Subcutaneous abdominal adipose tissue (tissue), 5 donors: ENCODE data around the gene RBKS.
A peak's percentile ranks its signal among the peaks of the same experiment; 100 is the strongest.
"Not testable (repeated sequence)": the region's sequence is repeated elsewhere in the genome, so short reads cannot be mapped to it uniquely, and the experiment has no call there.

Experiments
- H3K27ac ChIP-seq: one replicate; pipeline ENCODE4 v1.7.0; 2013; ENCODE audit warnings: low read depth, mild to moderate bottlenecking, inconsistent platforms, low read length, moderate library complexity
- H3K27me3 ChIP-seq, 5 donors: one replicate each; pipeline ENCODE4 v1.7.0; 2013; ENCODE audit warnings: low read length in 5 of 5, inconsistent platforms in 1 of 5; ENCODE audit not compliant: control insufficient read depth in 5 of 5, insufficient read depth in 4 of 5
- H3K36me3 ChIP-seq, 5 donors: one replicate each; pipeline ENCODE4 v1.7.0; 2013; ENCODE audit warnings: low read length in 5 of 5; ENCODE audit not compliant: control insufficient read depth in 5 of 5, insufficient read depth in 5 of 5
- H3K4me1 ChIP-seq, 5 donors: one replicate each; pipeline ENCODE4 v1.7.0; 2013; ENCODE audit warnings: low read length in 5 of 5, mild to moderate bottlenecking in 3 of 5, moderate library complexity in 1 of 5; ENCODE audit not compliant: control insufficient read depth in 5 of 5, insufficient read depth in 5 of 5
- H3K4me3 ChIP-seq, 5 donors: one replicate each; pipeline ENCODE4 v1.7.0; 2013; ENCODE audit warnings: low read length in 5 of 5, low read depth in 1 of 5
- H3K9ac ChIP-seq, 5 donors: one replicate each; pipeline ENCODE4 v1.7.0; 2013; ENCODE audit warnings: low read length in 5 of 5, mild to moderate bottlenecking in 4 of 5, moderate library complexity in 3 of 5
- H3K9me3 ChIP-seq, 5 donors: one replicate each; pipeline ENCODE4 v1.7.0; 2013; ENCODE audit warnings: low read length in 5 of 5; ENCODE audit not compliant: control insufficient read depth in 5 of 5
- donor health status: healthy.
- donor health status: healthy.
- donor health status: healthy.
- donor health status: healthy.
- donor health status: healthy.

Gene RBKS

DNA sequence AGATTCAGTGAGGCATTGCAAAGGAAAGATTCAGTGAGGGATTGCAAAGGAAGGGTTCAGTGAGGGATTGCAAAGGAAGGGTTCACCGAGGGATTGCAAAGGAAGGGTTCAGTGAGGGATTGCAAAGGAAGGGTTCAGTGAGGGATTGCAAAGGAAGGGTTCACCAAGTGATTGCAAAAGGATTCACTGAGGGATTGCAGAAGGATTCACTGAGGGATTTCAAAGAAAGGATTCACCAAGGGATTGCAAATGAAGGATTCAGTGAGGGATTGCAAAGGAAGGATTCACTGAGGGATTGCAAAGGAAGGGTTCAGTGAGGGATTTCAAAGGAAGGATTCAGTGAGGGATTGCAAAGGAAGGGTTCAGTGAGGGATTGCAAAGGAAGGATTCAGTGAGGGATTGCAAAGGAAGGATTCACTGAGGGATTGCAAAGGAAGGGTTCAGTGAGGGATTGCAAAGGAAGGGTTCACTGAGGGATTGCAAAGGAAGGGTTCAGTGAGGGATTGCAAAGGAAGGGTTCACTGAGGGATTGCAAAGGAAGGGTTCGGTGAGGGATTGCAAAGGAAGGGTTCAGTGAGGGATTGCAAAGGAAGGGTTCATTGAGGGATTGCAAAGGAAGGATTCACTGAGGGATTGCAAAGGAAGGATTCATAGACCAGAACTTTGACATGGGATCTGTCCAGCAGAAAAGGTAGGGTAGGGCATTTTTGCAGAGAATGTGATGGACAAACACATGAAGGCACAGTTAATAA, 141.2 kb downstream of the RBKS start:
- H3K4me1 ChIP-seq, H3K27ac ChIP-seq, H3K36me3 ChIP-seq, H3K27me3 ChIP-seq, H3K4me3 ChIP-seq, H3K9ac ChIP-seq: not testable (repeated sequence)
- peaks cover 0 to 13% (median 8%) of the 10 kb centered on the region in 5 donors for H3K9me3 ChIP-seq

- Histone ChIP-seq H3K9me3 (peaks cover 0 to 13% (median 8%) of the 10 kb centered on the region in 5 donors), H3K9ac (no peak overlapping the region), H3K4me3 (no peak overlapping the region), H3K36me3 (no peaks in the 10 kb centered on the region), H3K4me1 (no peaks in the 10 kb centered on the region), H3K27me3 (peaks cover 0 to 3% (median 0%) of the 10 kb centered on the region in 5 donors), H3K27ac (no peak overlapping the region)
Observed at GRCh38 chr2:27747827-27748352, 142.3 kb downstream of the RBKS start.

DNA sequence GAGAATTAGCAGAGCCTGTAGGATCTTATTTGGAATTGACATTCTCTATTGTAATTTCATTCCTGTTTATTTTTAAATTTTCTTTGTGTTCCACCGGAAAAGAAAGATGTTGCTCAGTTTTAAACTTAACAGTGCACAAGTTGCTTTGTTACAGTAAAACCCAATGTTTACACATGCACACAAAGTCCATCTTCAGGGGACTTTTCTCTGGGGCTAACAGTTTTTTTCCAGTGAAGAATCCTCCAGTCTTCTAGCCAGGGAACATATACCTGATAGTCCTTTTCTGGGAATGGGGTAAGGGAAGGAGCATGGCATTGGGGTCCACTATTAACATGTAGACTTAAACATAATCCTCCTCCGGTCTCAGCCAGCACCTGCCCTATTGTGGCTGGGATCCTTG, 143.9 kb downstream of the RBKS start:
- no peak overlapping the region for H3K9ac ChIP-seq
- no peak overlapping the region for H3K27ac ChIP-seq
- H3K4me3 ChIP-seq = no peak overlapping the region
- H3K27me3 ChIP-seq = peaks cover 0 to 2% (median 0%) of the 10 kb centered on the region in 5 donors
- H3K4me1 ChIP-seq = no peaks in the 10 kb centered on the region
- H3K9me3 ChIP-seq = peaks cover 0 to 13% (median 8%) of the 10 kb centered on the region in 5 donors
- H3K36me3 ChIP-seq = no peaks in the 10 kb centered on the region

DNA sequence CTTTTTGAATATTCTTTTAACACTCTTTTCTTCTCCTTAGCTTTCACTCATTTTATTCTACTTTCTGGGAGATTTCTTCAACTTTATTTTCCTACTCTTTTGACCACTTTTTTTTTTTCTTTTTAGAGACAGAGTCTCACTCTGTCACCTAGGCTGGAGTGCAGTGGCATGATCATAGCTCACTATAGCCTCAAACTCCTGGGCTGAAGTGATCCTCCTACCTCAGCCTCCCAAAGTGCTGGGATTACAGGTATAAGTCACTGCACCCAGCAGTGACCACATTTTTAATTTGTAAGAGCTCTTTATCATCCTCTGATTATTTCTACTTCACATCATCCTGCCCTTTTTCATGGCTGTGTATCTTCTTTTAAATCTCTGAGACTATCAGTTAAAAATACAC, 144.7 kb downstream of the RBKS start:
- H3K27me3 ChIP-seq, H3K36me3 ChIP-seq, H3K4me1 ChIP-seq, H3K4me3 ChIP-seq, H3K27ac ChIP-seq, H3K9ac ChIP-seq: not testable (repeated sequence)
- peaks cover 0 to 13% (median 8%) of the 10 kb centered on the region in 5 donors for H3K9me3 ChIP-seq

- no peaks in the 10 kb centered on the region for H3K36me3 ChIP-seq
Observed at GRCh38 chr2:27742571-27742970, 147.6 kb downstream of the RBKS start.

DNA sequence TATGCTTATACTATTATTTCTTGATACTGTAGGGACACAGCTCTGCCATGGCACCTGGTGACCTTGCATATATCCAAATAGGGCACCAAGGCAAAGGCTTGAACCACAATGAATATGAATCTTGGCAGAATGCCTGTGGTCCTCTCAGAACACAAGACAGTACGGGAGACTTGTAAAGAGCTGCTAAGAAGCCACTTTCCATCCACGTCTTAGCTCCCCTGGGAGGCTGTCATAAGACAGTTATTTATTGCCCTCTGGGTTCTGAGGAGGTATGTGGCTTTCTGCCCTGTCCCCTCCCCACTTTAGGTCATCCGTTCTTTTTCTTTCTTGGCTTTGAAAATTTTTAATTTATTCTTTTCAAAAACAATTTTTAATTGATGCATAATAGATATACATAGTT, 148.5 kb downstream of the RBKS start:
- Histone ChIP-seq H3K4me3 (no peak overlapping the region), H3K36me3 (no peaks in the 10 kb centered on the region), H3K4me1 (peaks cover 0 to 22% (median 10%) of the 10 kb centered on the region in 5 donors), H3K27me3 (no peaks in the 10 kb centered on the region), H3K27ac (no peak overlapping the region), H3K9me3 (peaks cover 0 to 4% (median 0%) of the 10 kb centered on the region in 5 donors), H3K9ac (no peak overlapping the region)

More at GRCh38 chr2:27742571-27742970, 147.6 kb downstream of the RBKS start:
- Histone ChIP-seq H3K4me1 (peaks cover 0 to 13% (median 5%) of the 10 kb centered on the region in 5 donors), H3K9me3 (peaks cover 0 to 4% (median 0%) of the 10 kb centered on the region in 5 donors), H3K27ac (no peak overlapping the region), H3K27me3 (no peaks in the 10 kb centered on the region), H3K9ac (no peak overlapping the region), H3K4me3 (no peak overlapping the region)

DNA sequence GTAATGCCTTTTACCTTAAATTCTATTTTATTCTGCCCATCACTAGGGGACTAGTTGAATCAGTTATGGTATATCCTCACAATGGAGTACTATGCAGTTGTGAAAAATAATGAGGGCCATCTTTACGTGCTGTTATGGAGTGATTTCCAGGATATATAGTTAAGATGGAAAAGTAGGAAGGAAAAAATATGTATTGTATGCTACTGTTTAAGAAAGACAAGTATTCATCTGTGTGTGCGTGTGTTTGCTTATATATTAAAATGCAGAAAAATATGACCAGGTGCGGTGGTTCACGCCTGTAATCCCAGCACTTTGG, 151.2 kb downstream of the RBKS start:
- no peak overlapping the region for H3K9ac ChIP-seq

DNA sequence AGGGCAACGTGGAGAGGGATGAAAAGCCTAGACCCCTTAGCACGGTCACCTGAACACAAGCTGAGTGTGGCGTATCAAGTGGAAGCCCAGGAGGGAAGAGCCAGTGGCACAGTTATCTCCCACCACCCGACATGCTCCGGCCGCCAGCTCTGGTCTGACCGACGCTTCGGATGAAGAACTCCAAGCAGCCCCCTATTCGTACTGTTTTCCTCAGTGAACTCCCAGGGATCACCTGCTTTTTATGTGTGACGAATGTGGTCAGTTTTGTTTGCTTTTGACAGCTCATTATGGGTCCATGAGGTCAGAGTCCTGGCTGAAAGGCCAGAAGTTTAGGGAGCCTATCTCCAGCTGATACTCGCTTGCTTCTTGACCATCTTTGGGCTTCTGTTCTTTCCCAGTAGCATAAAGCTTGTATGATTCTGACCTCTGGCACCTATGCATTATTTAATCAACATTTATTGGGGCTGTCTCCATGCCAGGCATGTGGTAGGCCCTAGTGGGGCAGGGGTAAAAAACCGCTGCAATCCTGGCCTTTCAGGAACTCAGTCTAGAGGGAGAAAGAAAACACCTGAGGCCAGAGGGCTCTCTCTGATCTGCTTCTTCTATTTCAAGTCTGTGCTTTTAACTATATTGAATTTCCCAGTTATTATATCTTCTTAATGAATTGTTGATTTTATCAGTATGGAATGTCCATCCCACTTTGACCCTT, 151.7 kb downstream of the RBKS start:
- H3K27ac ChIP-seq = peak overlapping the region; percentile 69
- H3K9ac ChIP-seq = peak overlapping the region in 1 of 5 donors; percentile 35
- H3K4me3 ChIP-seq = no peak overlapping the region
- no peaks in the 10 kb centered on the region for H3K9me3 ChIP-seq
- no peaks in the 10 kb centered on the region for H3K27me3 ChIP-seq
- H3K4me1 ChIP-seq = peaks cover 3 to 42% (median 22%) of the 10 kb centered on the region in 5 donors
- H3K36me3 ChIP-seq = no peaks in the 10 kb centered on the region

More for the DNA sequence above, 151.2 kb downstream of the RBKS start:
- Histone ChIP-seq H3K9me3 (no peaks in the 10 kb centered on the region), H3K27ac (no peak overlapping the region), H3K4me1 (peaks cover 3 to 42% (median 22%) of the 10 kb centered on the region in 5 donors), H3K36me3 (no peaks in the 10 kb centered on the region), H3K4me3 (no peak overlapping the region), H3K27me3 (no peaks in the 10 kb centered on the region)

DNA sequence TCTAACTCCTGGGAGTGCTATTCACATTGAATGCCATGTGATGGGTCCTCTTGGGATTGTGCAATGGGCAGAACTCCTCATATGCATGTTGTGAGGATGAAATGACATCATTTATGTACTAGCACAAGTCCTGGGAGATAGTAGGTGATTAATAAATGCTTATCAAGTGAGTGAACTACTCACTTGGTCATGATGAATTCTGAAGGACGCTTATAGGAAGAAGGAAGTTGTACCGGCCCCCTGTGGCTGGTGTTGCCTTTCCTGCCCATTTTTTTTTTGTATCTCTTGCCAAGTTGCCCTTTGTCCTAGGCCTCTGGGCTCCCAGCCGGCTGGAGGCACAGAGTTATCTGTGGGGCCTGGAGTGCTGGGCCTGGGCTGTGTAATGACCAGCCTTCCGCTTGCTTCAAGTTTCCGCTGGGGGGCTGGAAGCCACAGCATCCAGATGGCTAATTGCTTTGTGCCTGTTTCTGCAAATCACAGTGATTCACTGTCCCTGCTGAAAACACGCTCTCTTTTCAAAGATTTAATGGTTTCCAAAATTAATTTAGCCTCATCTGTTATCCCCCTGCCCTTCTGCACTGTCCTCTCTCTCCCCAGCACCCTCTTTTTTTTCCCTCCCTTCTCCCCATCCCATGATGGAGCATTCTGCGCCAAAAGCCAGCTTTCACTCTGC, 152.4 kb downstream of the RBKS start:
- Histone ChIP-seq H3K4me3 (no peak overlapping the region), H3K27me3 (no peaks in the 10 kb centered on the region), H3K9ac (peak overlapping the region in 1 of 5 donors; percentile 35), H3K4me1 (peaks cover 3 to 42% (median 22%) of the 10 kb centered on the region in 5 donors), H3K27ac (peak overlapping the region; percentile 69), H3K9me3 (no peaks in the 10 kb centered on the region), H3K36me3 (no peaks in the 10 kb centered on the region)

DNA sequence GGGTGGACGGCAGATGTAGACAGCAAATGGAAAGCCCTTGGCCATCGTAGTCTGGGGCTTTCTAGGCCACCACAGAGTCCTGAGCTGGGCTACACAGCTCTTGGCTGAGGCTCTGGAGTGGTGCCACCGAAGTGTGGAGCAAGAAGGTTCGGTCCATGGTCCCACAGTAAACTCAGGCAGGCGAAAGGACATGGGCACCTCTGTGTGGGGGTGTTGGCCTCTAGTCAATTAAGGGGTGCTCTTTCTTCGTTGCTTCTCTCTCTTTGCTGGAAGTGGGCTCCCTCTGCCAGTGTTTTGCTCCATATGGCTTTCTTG, 153.3 kb downstream of the RBKS start:
- Histone ChIP-seq H3K4me1 (peaks cover 3 to 42% (median 22%) of the 10 kb centered on the region in 5 donors), H3K9ac (no peak overlapping the region), H3K4me3 (no peak overlapping the region), H3K36me3 (no peaks in the 10 kb centered on the region), H3K27ac (peak overlapping the region; percentile 69), H3K9me3 (no peaks in the 10 kb centered on the region), H3K27me3 (no peaks in the 10 kb centered on the region)
